22Rv1 (cell line): ENCODE measurements around the gene LAMA3.

Experiments
- CTCF ChIP-seq: fragments of 450-650 bp; IDR thresholded peaks from 2 replicates; pipeline ENCODE4 v1.5.1; 2017; ENCODE audit warnings: mild to moderate bottlenecking
- ZFX ChIP-seq: fragments of 450-650 bp; IDR thresholded peaks from 2 replicates; pipeline ENCODE4 v1.6.1; 2017; ENCODE audit warnings: antibody characterized with exemption, borderline replicate concordance

- no peak for TF ChIP-seq CTCF
- no peak for TF ChIP-seq ZFX
Measured at GRCh38 chr18:23986600-23987359, 297.5 kb downstream of the LAMA3 start.
